Panc1 (cell line): ENCODE measurements around the gene FTO. TPM values are rescaled to one million over a fixed set of nuclear protein-coding genes. Genes with fewer than 3 reads are reported as not detected.

Experiments used
- ATAC-seq: fragments of 200-7000 bp; cut with Tn5 transposase; 2 replicates; pipeline ENCODE4 v1.9.1; 2020; ENCODE audit warnings: mild to moderate bottlenecking, moderate library complexity
- BruUV-seq: library from RNA; stranded (reverse); fragments of 400-500 nt; replicated peaks from 2 replicates; lab custom pipeline; 2021; lab: Mats Ljungman, UMichigan
- CTCF ChIA-PET: fragments of 300-600 bp; sonication (Branson Sonifier 250); formaldehyde crosslinking; loops from one replicate; lab custom pipeline; 2022; ENCODE audit warnings: antibody characterized with exemption; lab: Charles Lee
- POLR2A ChIA-PET: fragments of 300-600 bp; sonication (Branson Sonifier 250); formaldehyde crosslinking; loops from one replicate; lab custom pipeline; 2022; ENCODE audit warnings: antibody characterized with exemption; lab: Charles Lee
- DNase-seq: peaks from one replicate; pipeline ENCODE4 v3.0.0-alpha.2; 2010; ENCODE audit warnings: low read depth, low spot score
- H3K27ac ChIP-seq: 2 replicates; pipeline ENCODE4 v1.5.1; 2011; ENCODE audit warnings: mild to moderate bottlenecking, low read length, inconsistent platforms
- H3K27me3 ChIP-seq: fragments of 200-500 bp; sonication (Bioruptor generic); 2 replicates; pipeline ENCODE4 v1.6.0; 2014; ENCODE audit warnings: low read length, inconsistent platforms; ENCODE audit not compliant: control insufficient read depth, insufficient read depth
- H3K36me3 ChIP-seq: fragments of 200-500 bp; sonication (Bioruptor generic); 2 replicates; pipeline ENCODE4 v1.5.1; 2014; ENCODE audit warnings: inconsistent platforms, mild to moderate bottlenecking, low read length, moderate library complexity; ENCODE audit not compliant: control insufficient read depth, insufficient read depth
- H3K4me1 ChIP-seq: 2 replicates; pipeline ENCODE4 v1.5.1; 2011; ENCODE audit warnings: inconsistent platforms, mild to moderate bottlenecking, low read length, moderate library complexity; ENCODE audit not compliant: control insufficient read depth, insufficient read depth
- H3K4me3 ChIP-seq, 2 experiments: 2 replicates each; pipeline ENCODE4 v1.5.1; 2011 to 2012; ENCODE audit warnings: low read depth in 2 of 2, low read length in 2 of 2, mild to moderate bottlenecking in 2 of 2, inconsistent platforms in 1 of 2, moderate library complexity in 1 of 2
- H3K9me3 ChIP-seq: fragments of 200-500 bp; sonication (Bioruptor generic); 2 replicates; pipeline ENCODE4 v1.5.1; 2014; ENCODE audit warnings: low read depth, mild to moderate bottlenecking, inconsistent platforms, low read length, moderate library complexity; ENCODE audit not compliant: control insufficient read depth, insufficient read depth
- POLR2AphosphoS5 ChIP-seq: IDR thresholded peaks from 2 replicates; pipeline ENCODE4 v1.6.1; 2012; ENCODE audit warnings: mild to moderate bottlenecking, low read depth, low read length, moderate library complexity
- SIN3A ChIP-seq: IDR thresholded peaks from 2 replicates; pipeline ENCODE4 v1.6.1; 2012; ENCODE audit warnings: low read depth, mild to moderate bottlenecking, low read length, moderate library complexity, borderline replicate concordance; ENCODE audit not compliant: insufficient read depth
- TCF7L2 ChIP-seq: IDR thresholded peaks from 2 replicates; pipeline ENCODE4 v1.6.1; 2011; ENCODE audit warnings: mild to moderate bottlenecking, low read depth, low read length, inconsistent platforms
- in situ Hi-C: cut with HindIII; loops from 2 replicates; pipeline ENCODE4 v1.10.0; 2016; ENCODE audit warnings: low sequenced_read_pairs, low pct_unique_long_range_greater_than_20kb
- intact Hi-C: fragments of 100-400 bp; cut with micrococcal nuclease; formaldehyde crosslinking; loops from one replicate; pipeline ENCODE4 v1.10.0; 2022; ENCODE audit not compliant: unreplicated experiment
- total RNA-seq: library from RNA; stranded (reverse); gene quantifications from one replicate; pipeline ENCODE4 v1.2.1, GENCODE V29; 2021; ENCODE audit not compliant: unreplicated experiment
- TF ChIP-seq, protein P1 (sequence below): fragments of 450-650 bp; IDR thresholded peaks from 2 replicates; pipeline ENCODE4 v1.5.1; 2017; ENCODE audit warnings: mild to moderate bottlenecking
- TF ChIP-seq, protein P2 (sequence below), 2 experiments: IDR thresholded peaks; 2 replicates each; pipeline ENCODE4 v1.6.1; 2011 to 2012; ENCODE audit warnings: low read depth in 2 of 2, control low read depth in 1 of 2, low read length in 1 of 2, mild to moderate bottlenecking in 1 of 2, moderate library complexity in 1 of 2; ENCODE audit not compliant: insufficient read depth in 1 of 2

FTO gene
- total RNA-seq, 1 experiment from 2014 or later, result 38.2 TPM

DNA sequence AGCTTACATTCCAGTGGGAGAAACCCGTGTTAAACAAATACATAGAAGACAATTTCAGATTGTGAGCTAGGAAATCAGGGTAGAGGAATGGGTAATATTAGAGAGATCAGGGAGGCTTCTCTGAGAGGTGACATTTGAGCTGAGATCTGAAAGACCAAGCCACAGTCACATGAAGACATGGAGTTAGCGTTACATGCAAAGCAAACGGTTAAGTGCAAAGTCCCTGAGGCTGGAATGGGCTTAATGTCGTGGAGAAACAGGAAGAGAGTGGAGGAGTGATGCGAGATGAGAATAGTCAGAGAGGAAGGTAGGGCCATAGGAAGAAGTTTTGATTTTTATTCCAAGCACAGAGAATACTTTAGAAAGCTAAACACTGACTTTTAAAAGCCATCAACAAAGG is 336.5 kb downstream of the FTO start:
- in situ Hi-C loops, result no loop called here

DNA sequence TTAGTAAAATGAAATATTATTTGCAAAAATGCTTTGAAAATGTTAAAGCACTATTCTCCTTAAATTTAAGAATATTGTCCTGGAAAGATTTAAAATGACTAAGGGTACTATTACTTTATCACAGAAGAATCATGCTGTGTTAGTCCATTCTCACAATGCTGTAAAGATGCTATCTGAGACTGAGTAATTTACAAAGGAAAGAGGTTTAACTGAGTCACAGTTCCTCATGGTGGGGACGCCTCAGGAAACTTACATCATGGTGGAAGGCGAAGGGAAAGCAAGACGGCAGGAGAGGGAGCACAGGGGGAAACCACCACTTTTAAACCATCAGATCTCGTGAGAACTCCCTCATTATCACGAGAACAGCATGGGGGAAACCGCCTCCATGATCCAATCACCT is 337.0 kb downstream of the FTO start:
- ATAC-seq, result no peak
- Histone ChIP-seq H3K9me3 (no peaks in the 10 kb centered on the region), H3K27ac (no peak overlapping the region), H3K4me3 (no peak overlapping the region), H3K4me1 (no peaks in the 10 kb centered on the region), H3K27me3 (no peaks in the 10 kb centered on the region), H3K36me3 (no peaks in the 10 kb centered on the region)
- in situ Hi-C loops (no loop called here), intact Hi-C loops (no loop called here)
- CTCF ChIA-PET, result no interaction called here
- TF ChIP-seq, protein P1, sequence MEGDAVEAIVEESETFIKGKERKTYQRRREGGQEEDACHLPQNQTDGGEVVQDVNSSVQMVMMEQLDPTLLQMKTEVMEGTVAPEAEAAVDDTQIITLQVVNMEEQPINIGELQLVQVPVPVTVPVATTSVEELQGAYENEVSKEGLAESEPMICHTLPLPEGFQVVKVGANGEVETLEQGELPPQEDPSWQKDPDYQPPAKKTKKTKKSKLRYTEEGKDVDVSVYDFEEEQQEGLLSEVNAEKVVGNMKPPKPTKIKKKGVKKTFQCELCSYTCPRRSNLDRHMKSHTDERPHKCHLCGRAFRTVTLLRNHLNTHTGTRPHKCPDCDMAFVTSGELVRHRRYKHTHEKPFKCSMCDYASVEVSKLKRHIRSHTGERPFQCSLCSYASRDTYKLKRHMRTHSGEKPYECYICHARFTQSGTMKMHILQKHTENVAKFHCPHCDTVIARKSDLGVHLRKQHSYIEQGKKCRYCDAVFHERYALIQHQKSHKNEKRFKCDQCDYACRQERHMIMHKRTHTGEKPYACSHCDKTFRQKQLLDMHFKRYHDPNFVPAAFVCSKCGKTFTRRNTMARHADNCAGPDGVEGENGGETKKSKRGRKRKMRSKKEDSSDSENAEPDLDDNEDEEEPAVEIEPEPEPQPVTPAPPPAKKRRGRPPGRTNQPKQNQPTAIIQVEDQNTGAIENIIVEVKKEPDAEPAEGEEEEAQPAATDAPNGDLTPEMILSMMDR, result no peak
- TF ChIP-seq POLR2AphosphoS5 (no peak), TCF7L2 (no peak), SIN3A (no peak)
- TF ChIP-seq, protein P2, sequence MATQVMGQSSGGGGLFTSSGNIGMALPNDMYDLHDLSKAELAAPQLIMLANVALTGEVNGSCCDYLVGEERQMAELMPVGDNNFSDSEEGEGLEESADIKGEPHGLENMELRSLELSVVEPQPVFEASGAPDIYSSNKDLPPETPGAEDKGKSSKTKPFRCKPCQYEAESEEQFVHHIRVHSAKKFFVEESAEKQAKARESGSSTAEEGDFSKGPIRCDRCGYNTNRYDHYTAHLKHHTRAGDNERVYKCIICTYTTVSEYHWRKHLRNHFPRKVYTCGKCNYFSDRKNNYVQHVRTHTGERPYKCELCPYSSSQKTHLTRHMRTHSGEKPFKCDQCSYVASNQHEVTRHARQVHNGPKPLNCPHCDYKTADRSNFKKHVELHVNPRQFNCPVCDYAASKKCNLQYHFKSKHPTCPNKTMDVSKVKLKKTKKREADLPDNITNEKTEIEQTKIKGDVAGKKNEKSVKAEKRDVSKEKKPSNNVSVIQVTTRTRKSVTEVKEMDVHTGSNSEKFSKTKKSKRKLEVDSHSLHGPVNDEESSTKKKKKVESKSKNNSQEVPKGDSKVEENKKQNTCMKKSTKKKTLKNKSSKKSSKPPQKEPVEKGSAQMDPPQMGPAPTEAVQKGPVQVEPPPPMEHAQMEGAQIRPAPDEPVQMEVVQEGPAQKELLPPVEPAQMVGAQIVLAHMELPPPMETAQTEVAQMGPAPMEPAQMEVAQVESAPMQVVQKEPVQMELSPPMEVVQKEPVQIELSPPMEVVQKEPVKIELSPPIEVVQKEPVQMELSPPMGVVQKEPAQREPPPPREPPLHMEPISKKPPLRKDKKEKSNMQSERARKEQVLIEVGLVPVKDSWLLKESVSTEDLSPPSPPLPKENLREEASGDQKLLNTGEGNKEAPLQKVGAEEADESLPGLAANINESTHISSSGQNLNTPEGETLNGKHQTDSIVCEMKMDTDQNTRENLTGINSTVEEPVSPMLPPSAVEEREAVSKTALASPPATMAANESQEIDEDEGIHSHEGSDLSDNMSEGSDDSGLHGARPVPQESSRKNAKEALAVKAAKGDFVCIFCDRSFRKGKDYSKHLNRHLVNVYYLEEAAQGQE (IDR thresholded peaks at IDR 0.05; ENCODE audit: insufficient read depth in 1 of 2, low read depth in 2 of 2, low read length in 1 of 2), result no peak
- POLR2A ChIA-PET, result no interaction called here
- no TSS peak for BruUV-seq
- no peak for DNase-seq

More for the DNA sequence above, 336.5 kb downstream of the FTO start:
- CTCF ChIA-PET, result no interaction called here
- ATAC-seq (no peak), DNase-seq (no peak)
- no peak overlapping the region for H3K4me3 ChIP-seq
- intact Hi-C loops, result no loop called here
- no peak overlapping the region for H3K27ac ChIP-seq
- H3K4me1 ChIP-seq, result no peaks in the 10 kb centered on the region
- POLR2A ChIA-PET, result no interaction called here
- no TSS peak for BruUV-seq
- H3K36me3 ChIP-seq, result no peaks in the 10 kb centered on the region
- TF ChIP-seq POLR2AphosphoS5 (no peak), TCF7L2 (no peak)
- no peaks in the 10 kb centered on the region for H3K27me3 ChIP-seq
- H3K9me3 ChIP-seq, result no peaks in the 10 kb centered on the region

DNA sequence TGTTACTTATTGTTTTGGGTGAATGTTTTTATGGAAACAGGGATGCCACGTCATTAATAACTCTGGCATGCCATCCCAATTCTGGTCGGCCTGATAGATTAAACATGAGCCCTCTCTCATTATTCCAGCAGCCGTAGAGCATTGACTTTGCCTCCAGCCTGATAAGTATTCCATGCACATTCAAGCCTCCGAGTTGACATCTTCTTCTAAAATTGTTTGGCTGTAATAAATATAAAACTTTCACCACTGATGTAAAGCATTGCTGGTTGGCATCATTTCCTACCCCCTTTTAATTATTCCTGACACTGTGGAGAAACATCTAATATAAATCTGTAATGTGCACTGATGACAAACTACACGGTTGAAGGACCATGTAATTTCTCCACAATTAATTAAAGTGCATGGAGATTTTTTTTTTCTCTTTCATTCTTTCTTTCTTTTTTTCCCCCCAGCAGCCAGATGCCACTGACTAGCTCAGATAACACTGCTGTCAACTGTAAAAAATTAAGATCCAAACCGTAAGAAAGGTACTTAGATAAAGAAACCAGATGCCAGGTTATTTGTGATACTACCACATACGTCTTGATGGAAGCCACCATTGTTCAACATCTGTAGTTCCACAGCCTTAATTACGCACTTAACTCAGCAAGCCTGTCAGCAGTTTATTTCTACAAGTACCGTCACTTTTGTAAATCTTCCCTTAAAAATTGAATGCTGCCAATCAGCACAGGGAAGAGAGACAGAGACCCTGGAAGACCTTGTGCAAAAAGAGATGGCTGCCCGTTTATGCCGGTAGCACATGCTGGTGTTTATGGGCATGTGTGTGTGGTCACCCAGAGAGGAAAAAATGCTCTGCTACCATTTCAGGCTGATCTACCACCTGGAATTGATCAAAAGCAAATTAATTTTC is 344.9 kb downstream of the FTO start:
- in situ Hi-C loops, result no loop called here

More for the DNA sequence above, 344.9 kb downstream of the FTO start:
- Histone ChIP-seq H3K36me3 (no peaks in the 10 kb centered on the region), H3K27me3 (no peaks in the 10 kb centered on the region), H3K4me3 (no peak overlapping the region), H3K9me3 (no peaks in the 10 kb centered on the region), H3K27ac (no peak overlapping the region), H3K4me1 (no peaks in the 10 kb centered on the region)
- intact Hi-C loops, result no loop called here
- BruUV-seq, result no TSS peak
- DNase-seq, result no peak
- ATAC-seq, result no peak
- POLR2A ChIA-PET, result no interaction called here
- CTCF ChIA-PET, result interaction anchor here (0.7 kb wide), 1 partner anchor 628 kb away, joined by 4 read pairs; no protein-coding TSS in a partner anchor
- TF ChIP-seq, protein P2 (IDR thresholded peaks at IDR 0.05; ENCODE audit: insufficient read depth in 1 of 2, low read depth in 2 of 2, low read length in 1 of 2), result no peak
- TF ChIP-seq, protein P1, result no peak
- no peak for TF ChIP-seq TCF7L2
- no peak for TF ChIP-seq POLR2AphosphoS5
- no peak for TF ChIP-seq SIN3A
